Thyroid gland (tissue), 4 donors: ENCODE measurements around the gene DNAH11.
"Not testable (repeated sequence)": the region's sequence is repeated elsewhere in the genome, so short reads cannot be mapped to it uniquely, and the experiment has no call there.

Experiments used
- CTCF ChIP-seq, 6 experiments: fragments of 200-600 bp in 3 of 6; fragments of 450-650 bp in 3 of 6; sonication (generic) in 3 of 6; IDR thresholded peaks; one replicate each; pipeline ENCODE4 v1.5.1; 2016 to 2019; ENCODE audit warnings: antibody characterized with exemption in 6 of 6, mild to moderate bottlenecking in 2 of 6, inconsistent platforms in 1 of 6, moderate library complexity in 1 of 6
- POLR2A ChIP-seq, 2 donors: fragments of 450-650 bp; IDR thresholded peaks; one replicate each; pipeline ENCODE4 v1.6.1; 2017; ENCODE audit warnings: antibody characterized with exemption in 2 of 2, mild to moderate bottlenecking in 2 of 2, moderate library complexity in 1 of 2

- not testable (repeated sequence) for TF ChIP-seq CTCF, POLR2A (IDR thresholded peaks at IDR 0.05)
Observed at GRCh38 chr7:21732956-21733355, 190.1 kb downstream of the DNAH11 start.
